ENCODE measurements around the gene TPST2. TPM values are rescaled to one million over a fixed set of nuclear protein-coding genes. Genes with fewer than 3 reads are reported as not detected.

Gene TPST2
- total and polyA plus RNA-seq, 9 of the 15 experiments (the other 6 are each of a cell fraction or from before 2014, with no cell fraction given), result 14.2 to 123 (median 60.1) TPM

- no peak for TF ChIP-seq MECOM (CRISPR knock-in tag; IDR thresholded peaks at IDR 0.05)
- TF ChIP-seq POU5F1 (IDR thresholded peaks at IDR 0.05; ENCODE audit: borderline replicate concordance, low read depth, low read length, partially characterized antibody), result no peak
- TF ChIP-seq ZFP36 (IDR thresholded peaks at IDR 0.05; ENCODE audit: low read depth, low read length, partially characterized antibody), result no peak
- no peak for TF ChIP-seq MBD2 (IDR thresholded peaks at IDR 0.05; ENCODE audit: borderline replicate concordance, low read depth)
- TF ChIP-seq RREB1 (CRISPR knock-in tag; IDR thresholded peaks at IDR 0.05), result no peak
Measured at GRCh38 chr22:26502688-26503561, 87.0 kb downstream of the TPST2 start (continued).
